Hepatocyte (in vitro differentiated cells): ENCODE data around the gene IRS2.

Experiments used
- CTCF ChIP-seq: fragments of 200-600 bp; sonication (generic); IDR thresholded peaks from 2 replicates; pipeline ENCODE4 v1.5.1; 2016; ENCODE audit warnings: antibody characterized with exemption, mild to moderate bottlenecking; ENCODE audit not compliant: poor library complexity
- EZH2 ChIP-seq: fragments of 200-600 bp; sonication (generic); IDR thresholded peaks from 2 replicates; pipeline ENCODE4 v1.6.1; 2016; ENCODE audit warnings: antibody characterized with exemption, mild to moderate bottlenecking, borderline replicate concordance
- EZH2phosphoT487 ChIP-seq: fragments of 200-600 bp; sonication (generic); IDR thresholded peaks from one replicate; pipeline ENCODE4 v1.6.1; 2018; ENCODE audit warnings: antibody characterized with exemption, mild to moderate bottlenecking, low read depth, moderate library complexity; ENCODE audit not compliant: unreplicated experiment, severe bottlenecking

GRCh38 chr13:109712124-109712722 is 74.2 kb downstream of the IRS2 start:
- TF ChIP-seq CTCF: no peak
- TF ChIP-seq EZH2: no peak
- TF ChIP-seq EZH2phosphoT487: no peak
